ENCODE measurements around the gene DCUN1D4.

DNA sequence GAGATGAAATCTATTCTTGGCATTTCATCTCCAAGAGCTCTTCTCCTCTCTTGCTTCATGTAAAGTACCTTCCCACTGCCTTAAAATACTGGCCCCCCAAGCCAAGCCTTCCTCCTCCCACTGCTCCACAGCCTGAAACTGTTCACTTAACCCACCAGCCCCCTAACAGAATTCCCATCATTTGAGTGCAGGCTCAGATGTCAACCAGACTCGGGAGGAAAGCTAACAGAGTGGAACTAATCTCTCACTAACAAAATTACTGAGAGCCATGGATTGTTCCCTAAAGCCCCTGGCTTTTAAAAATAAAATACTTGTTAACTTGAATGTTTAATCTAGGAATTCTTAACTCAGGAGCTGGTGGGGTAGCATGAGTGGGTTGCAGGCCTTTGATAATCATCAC lies 7.1 kb upstream of the DCUN1D4 start:
- TF ChIP-seq CTCF (IDR thresholded peaks at IDR 0.05) (no peak), RAD21 (IDR thresholded peaks at IDR 0.05; ENCODE audit: low read length) (no peak), FOXJ3 (CRISPR knock-in tag; IDR thresholded peaks at IDR 0.05) (no peak), NFIC (IDR thresholded peaks at IDR 0.05; ENCODE audit: borderline replicate concordance) (no peak), REST (IDR thresholded peaks at IDR 0.05; ENCODE audit: low read depth, low read length) (no peak), POLR2AphosphoS5 (IDR thresholded peaks at IDR 0.05; ENCODE audit: low read depth, low read length) (no peak), CHD2 (IDR thresholded peaks at IDR 0.05; ENCODE audit: low read length, partially characterized antibody) (peak; percentile 38), SIN3A (IDR thresholded peaks at IDR 0.05; ENCODE audit: borderline replicate concordance, low read depth, low read length) (no peak)
- TF ChIP-seq, protein P1, sequence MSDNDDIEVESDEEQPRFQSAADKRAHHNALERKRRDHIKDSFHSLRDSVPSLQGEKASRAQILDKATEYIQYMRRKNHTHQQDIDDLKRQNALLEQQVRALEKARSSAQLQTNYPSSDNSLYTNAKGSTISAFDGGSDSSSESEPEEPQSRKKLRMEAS (IDR thresholded peaks at IDR 0.05; ENCODE audit: low read depth) = no peak
